Measurements from ENCODE around the gene TRIM31. TPM values are rescaled to one million over a fixed set of nuclear protein-coding genes. Genes with fewer than 3 reads are reported as not detected.

The TRIM31 gene
- total RNA-seq, 2 donors from 2014 or later: 0.26 TPM; not detected in 1

DNA sequence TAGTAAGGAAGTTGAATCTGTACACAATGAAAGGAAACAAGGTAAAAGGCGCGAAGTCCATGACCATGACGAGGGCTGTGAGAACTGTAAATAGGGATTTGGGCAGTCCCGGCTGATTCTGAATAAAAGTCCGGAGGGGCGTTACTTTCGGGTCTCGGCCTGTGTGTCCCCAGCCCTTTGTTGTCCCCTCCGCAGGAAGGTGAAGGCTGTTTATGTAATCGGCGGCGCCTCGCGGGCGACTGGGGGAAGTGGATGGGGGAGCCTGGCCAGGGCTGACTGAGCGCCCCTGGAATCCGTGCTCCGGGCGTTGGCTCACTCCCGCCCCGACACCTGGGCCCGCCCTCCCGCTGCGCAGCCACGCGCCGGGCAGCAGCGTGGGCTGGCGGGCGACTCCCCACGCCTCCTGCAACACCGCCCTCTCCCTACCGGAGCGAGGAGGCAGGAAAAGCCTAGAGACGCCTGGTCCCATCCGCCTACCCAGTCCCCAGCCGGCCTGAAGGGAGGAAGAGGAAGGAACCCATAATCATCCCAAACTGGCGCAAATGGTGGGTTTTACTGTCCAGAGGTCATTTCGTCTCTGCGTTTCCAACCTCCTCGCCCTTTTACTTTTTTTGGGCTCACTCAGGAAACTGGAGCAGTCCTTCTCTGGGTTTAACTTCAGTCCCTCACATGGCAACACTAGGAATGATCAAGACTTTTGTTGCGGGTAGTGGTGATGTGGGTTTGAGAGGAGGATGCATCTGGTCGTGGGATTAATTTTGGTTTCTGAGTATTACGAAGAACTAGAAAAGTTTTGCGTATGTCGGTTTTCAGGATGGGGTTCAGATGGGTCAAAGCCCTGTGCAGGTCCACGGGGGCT lies 12.1 kb downstream of the TRIM31 start:
- Histone ChIP-seq H3K4me1 (peaks cover 36% of the 10 kb centered on the region), H3K27me3 (no peaks in the 10 kb centered on the region), H3K36me3 (replicated peaks in 1 of 2; ENCODE audit: insufficient read depth in 1 of 2, low read depth in 2 of 2) (no peaks in the 10 kb centered on the region), H3K9me3 (no peaks in the 10 kb centered on the region), H3K4me3 (peak overlapping the region in 1 of 2 donors; percentile 18), H3K27ac (peak overlapping the region in 2 of 4 donors; percentile 0 to 30)
- peak in 1 of 3 donors; percentile 28 for TF ChIP-seq POLR2A (IDR thresholded peaks at IDR 0.05)
- TF ChIP-seq, protein P1, sequence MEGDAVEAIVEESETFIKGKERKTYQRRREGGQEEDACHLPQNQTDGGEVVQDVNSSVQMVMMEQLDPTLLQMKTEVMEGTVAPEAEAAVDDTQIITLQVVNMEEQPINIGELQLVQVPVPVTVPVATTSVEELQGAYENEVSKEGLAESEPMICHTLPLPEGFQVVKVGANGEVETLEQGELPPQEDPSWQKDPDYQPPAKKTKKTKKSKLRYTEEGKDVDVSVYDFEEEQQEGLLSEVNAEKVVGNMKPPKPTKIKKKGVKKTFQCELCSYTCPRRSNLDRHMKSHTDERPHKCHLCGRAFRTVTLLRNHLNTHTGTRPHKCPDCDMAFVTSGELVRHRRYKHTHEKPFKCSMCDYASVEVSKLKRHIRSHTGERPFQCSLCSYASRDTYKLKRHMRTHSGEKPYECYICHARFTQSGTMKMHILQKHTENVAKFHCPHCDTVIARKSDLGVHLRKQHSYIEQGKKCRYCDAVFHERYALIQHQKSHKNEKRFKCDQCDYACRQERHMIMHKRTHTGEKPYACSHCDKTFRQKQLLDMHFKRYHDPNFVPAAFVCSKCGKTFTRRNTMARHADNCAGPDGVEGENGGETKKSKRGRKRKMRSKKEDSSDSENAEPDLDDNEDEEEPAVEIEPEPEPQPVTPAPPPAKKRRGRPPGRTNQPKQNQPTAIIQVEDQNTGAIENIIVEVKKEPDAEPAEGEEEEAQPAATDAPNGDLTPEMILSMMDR (IDR thresholded peaks at IDR 0.05): peak in 2 of 7 experiments; percentile 0 to 27
- 2 to 4% methylated on average over 18 to 47 of the region's 47 CpGs for WGBS, 2 donors
- intact Hi-C loops (cut with DNase I): no loop called here
- peak; percentile 48 for ATAC-seq
- peak; percentile 53 to 72 (median 58) for DNase-seq

GRCh38 chr6:30100154-30100553 lies 12.7 kb downstream of the TRIM31 start:
- Histone ChIP-seq H3K4me3 (no peak overlapping the region), H3K9me3 (no peaks in the 10 kb centered on the region), H3K27ac (no peak overlapping the region), H3K4me1 (peaks cover 36% of the 10 kb centered on the region), H3K36me3 (replicated peaks in 1 of 2; ENCODE audit: insufficient read depth in 1 of 2, low read depth in 2 of 2) (no peaks in the 10 kb centered on the region), H3K27me3 (no peaks in the 10 kb centered on the region)
- WGBS, 2 donors: 39 to 48% methylated on average over 8 of the region's 8 CpGs
- intact Hi-C loops (cut with DNase I): no loop called here
- ATAC-seq: no peak
- DNase-seq: no peak
- no peak for TF ChIP-seq POLR2A (IDR thresholded peaks at IDR 0.05)
- TF ChIP-seq, protein P1 (IDR thresholded peaks at IDR 0.05): no peak

DNA sequence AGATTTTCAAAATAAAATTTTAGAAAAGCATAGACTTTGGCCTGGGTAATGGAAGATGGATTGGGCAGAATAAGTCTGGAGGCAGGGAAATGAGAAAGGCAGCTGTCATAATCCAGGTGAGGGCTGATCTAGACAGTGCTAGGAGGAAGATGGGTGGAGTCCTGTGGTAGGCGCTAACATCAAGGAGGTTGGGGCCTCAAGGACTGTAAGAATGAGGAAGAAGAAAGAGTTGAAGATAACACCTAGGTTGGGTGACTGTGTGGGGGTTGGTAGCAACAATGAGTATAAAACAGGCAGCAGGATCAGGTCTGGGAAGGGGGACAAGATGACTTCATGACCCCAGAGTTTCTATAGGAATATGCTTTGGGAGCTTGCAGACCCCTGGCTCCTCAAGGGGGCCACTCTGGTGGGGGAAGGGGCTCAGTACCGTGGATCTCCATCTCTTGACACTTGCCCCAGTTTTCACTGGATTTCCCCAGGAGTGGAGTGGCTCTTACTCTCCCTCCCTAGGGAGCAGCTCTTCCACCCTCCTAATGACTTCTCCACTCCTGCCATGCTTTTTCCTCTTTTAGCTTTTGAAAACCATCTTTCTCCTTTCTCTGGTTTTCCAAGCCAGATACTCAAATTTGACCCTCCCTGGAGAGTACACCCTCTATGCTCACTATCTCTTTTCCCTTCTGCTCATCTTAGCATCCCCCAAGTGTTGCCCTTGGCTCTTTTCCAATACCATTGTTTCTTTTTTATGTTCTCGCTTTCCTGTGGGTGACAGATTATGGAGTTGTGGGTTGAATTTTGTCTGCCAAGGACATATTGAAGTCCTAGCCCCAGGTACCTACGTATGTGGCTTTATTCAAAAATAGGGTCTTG lies 14.8 kb downstream of the TRIM31 start:
- no peaks in the 10 kb centered on the region for H3K9me3 ChIP-seq
- no peak for ATAC-seq
- H3K36me3 ChIP-seq (replicated peaks in 1 of 2; ENCODE audit: insufficient read depth in 1 of 2, low read depth in 2 of 2): no peaks in the 10 kb centered on the region
- no peak for DNase-seq
- 63 to 71% methylated on average over 4 of the region's 4 CpGs for WGBS, 2 donors
- TF ChIP-seq, protein P1 (IDR thresholded peaks at IDR 0.05): no peak
- no peak for TF ChIP-seq POLR2A (IDR thresholded peaks at IDR 0.05)
- no peak overlapping the region for H3K27ac ChIP-seq
- H3K27me3 ChIP-seq: no peaks in the 10 kb centered on the region
- intact Hi-C loops (cut with DNase I): no loop called here
- peaks cover 29% of the 10 kb centered on the region for H3K4me1 ChIP-seq
- no peak overlapping the region for H3K4me3 ChIP-seq

GRCh38 chr6:30096829-30097228 lies 16.1 kb downstream of the TRIM31 start:
- H3K4me1 ChIP-seq: peaks cover 18% of the 10 kb centered on the region
- no peak for DNase-seq
- no peaks in the 10 kb centered on the region for H3K36me3 ChIP-seq (replicated peaks in 1 of 2; ENCODE audit: insufficient read depth in 1 of 2, low read depth in 2 of 2)
- no peak overlapping the region for H3K27ac ChIP-seq
- ATAC-seq: no peak
- no peak overlapping the region for H3K4me3 ChIP-seq
- TF ChIP-seq POLR2A (IDR thresholded peaks at IDR 0.05): no peak
- TF ChIP-seq, protein P1 (IDR thresholded peaks at IDR 0.05): no peak
- H3K9me3 ChIP-seq: no peaks in the 10 kb centered on the region
- 38 to 50% methylated on average over 1 of the region's 1 CpG for WGBS, 2 donors
- intact Hi-C loops (cut with DNase I): no loop called here
- no peaks in the 10 kb centered on the region for H3K27me3 ChIP-seq

All from body of pancreas (tissue), 4 donors.